B cell (primary cell): ENCODE results near the gene IPO11. TPM values are rescaled to one million over a fixed set of nuclear protein-coding genes. Genes with fewer than 3 reads are reported as not detected.

Source experiments
- ATAC-seq: fragments of 200-7000 bp; cut with Tn5 transposase; one replicate; pipeline ENCODE4 v1.10.0; 2021; ENCODE audit warnings: low read depth, mild to moderate bottlenecking, moderate number of reproducible peaks, moderate library complexity
- CTCF ChIA-PET: fragments of 350-600 bp; sonication (Branson Sonifier 250); formaldehyde crosslinking; loops from one replicate; lab custom pipeline; 2021; ENCODE audit warnings: antibody characterized with exemption, inconsistent platforms; lab: Charles Lee
- POLR2A ChIA-PET: fragments of 350-600 bp; sonication (Branson Sonifier 250); formaldehyde crosslinking; loops from one replicate; lab custom pipeline; 2021; ENCODE audit warnings: antibody characterized with exemption; lab: Charles Lee
- DNase-seq: peaks from one replicate; pipeline ENCODE4 v3.0.0; 2013
- H2AFZ ChIP-seq: 2 replicates; pipeline ENCODE4 v1.6.1; 2012; ENCODE audit warnings: mild to moderate bottlenecking, low read depth, low read length; ENCODE audit not compliant: insufficient read depth, poor library complexity, severe bottlenecking
- H3K27ac ChIP-seq, 2 donors: 1 replicate in 1 of 2; 2 replicates in 1 of 2; pipeline ENCODE4 v1.5.1; 2012 to 2013; ENCODE audit warnings: low read length in 2 of 2, mild to moderate bottlenecking in 2 of 2, moderate library complexity in 1 of 2
- H3K27me3 ChIP-seq, 4 experiments: fragments of 200-600 bp in 1 of 4; sonication (generic) in 1 of 4; replicated peaks in 1 of 4; 1 replicate in 2 of 4; 2 replicates in 2 of 4; pipeline versions ENCODE4 v1.6.1 to v1.7.0; 2013 to 2016; ENCODE audit warnings: low read length in 3 of 4, mild to moderate bottlenecking in 2 of 4, mixed read lengths in 1 of 4, moderate library complexity in 1 of 4; ENCODE audit not compliant: insufficient read depth in 4 of 4, control insufficient read depth in 3 of 4; ENCODE audit errors: control extremely low read depth in 1 of 4
- H3K36me3 ChIP-seq, 2 experiments: replicated peaks in 1 of 2; 1 replicate in 1 of 2; 2 replicates in 1 of 2; pipeline versions ENCODE4 v1.6.1 to v1.7.1; 2013; ENCODE audit warnings: low read length in 1 of 2; ENCODE audit not compliant: insufficient read depth in 2 of 2, control insufficient read depth in 1 of 2; ENCODE audit errors: control extremely low read depth in 1 of 2, extremely low read depth in 1 of 2
- H3K4me1 ChIP-seq, 2 donors: fragments of 200-600 bp in 1 of 2; sonication (generic) in 1 of 2; 1 replicate in 1 of 2; 2 replicates in 1 of 2; pipeline versions ENCODE4 v1.5.1 to v1.6.1; 2013 to 2017; ENCODE audit warnings: low read length in 2 of 2; ENCODE audit not compliant: control insufficient read depth in 2 of 2, insufficient read depth in 2 of 2
- H3K4me2 ChIP-seq: replicated peaks from 2 replicates; pipeline ENCODE3; 2012; ENCODE audit warnings: mild to moderate bottlenecking, low read depth, low read length; ENCODE audit not compliant: poor library complexity, severe bottlenecking
- H3K4me3 ChIP-seq, 5 experiments: fragments of 200-600 bp in 1 of 5; sonication (generic) in 1 of 5; 1 replicate in 3 of 5; 2 replicates in 2 of 5; pipeline versions ENCODE4 v1.5.1 to v1.7.0; 2011 to 2016; ENCODE audit warnings: low read length in 4 of 5, mild to moderate bottlenecking in 4 of 5, low read depth in 2 of 5, control low read depth in 1 of 5, moderate library complexity in 1 of 5; ENCODE audit not compliant: insufficient read depth in 1 of 5; ENCODE audit errors: control extremely low read depth in 1 of 5, extremely low read depth in 1 of 5
- H3K79me2 ChIP-seq: fragments of 200-600 bp; sonication (generic); one replicate; pipeline ENCODE4 v1.6.0; 2016; ENCODE audit warnings: low read length; ENCODE audit not compliant: control insufficient read depth, insufficient read depth
- H3K9ac ChIP-seq: fragments of 200-600 bp; sonication (generic); 2 replicates; pipeline ENCODE4 v1.6.1; 2017; ENCODE audit warnings: mild to moderate bottlenecking, low read length, moderate library complexity
- H3K9me3 ChIP-seq, 3 donors: one replicate each; pipeline versions ENCODE4 v1.6.1 to v1.7.1; 2013; ENCODE audit warnings: low read length in 2 of 3; ENCODE audit not compliant: control insufficient read depth in 2 of 3, insufficient read depth in 1 of 3; ENCODE audit errors: control extremely low read depth in 1 of 3
- H4K20me1 ChIP-seq: 2 replicates; pipeline ENCODE4 v1.6.0; 2012; ENCODE audit warnings: mild to moderate bottlenecking, low read length; ENCODE audit not compliant: insufficient read depth, control insufficient read depth, poor library complexity, severe bottlenecking
- H3K27ac Mint-ChIP-seq: one replicate; pipeline ENCODE4 v1.8.0; 2021; ENCODE audit warnings: mixed read lengths
- H3K27me3 Mint-ChIP-seq: one replicate; pipeline ENCODE4 v1.8.0; 2021; ENCODE audit warnings: mixed read lengths
- H3K4me1 Mint-ChIP-seq: one replicate; pipeline ENCODE4 v1.8.0; 2021; ENCODE audit warnings: mixed read lengths
- H3K4me3 Mint-ChIP-seq: one replicate; pipeline ENCODE4 v1.8.0; 2021; ENCODE audit warnings: mixed read lengths
- H3K9me3 Mint-ChIP-seq: one replicate; pipeline ENCODE4 v1.8.0; 2022; ENCODE audit warnings: mixed read lengths; ENCODE audit not compliant: insufficient read depth
- EZH2 ChIP-seq: IDR thresholded peaks from 2 replicates; pipeline ENCODE4 v1.6.1; 2012; ENCODE audit warnings: borderline replicate concordance, low read depth, mild to moderate bottlenecking, moderate library complexity, low read length; ENCODE audit not compliant: insufficient read depth, poor library complexity, severe bottlenecking
- WGBS: methylation state at CpG from one replicate; pipeline ENCODE4 v1.1.5; 2013; ENCODE audit warnings: missing lambda C conversion rate; ENCODE audit not compliant: insufficient coverage; 5-methylcytosine and 5-hydroxymethylcytosine counted together
- intact Hi-C: fragments of 100-400 bp; cut with micrococcal nuclease; formaldehyde crosslinking; loops from one replicate; pipeline ENCODE4 v1.10.0; 2022
- polyA plus RNA-seq: library from polyadenylated mRNA; depleted of rRNA; stranded (reverse); fragments of >200 nt; gene quantifications from 2 replicates; pipeline ENCODE4 v1.2.3, GENCODE V29; 2012
- total RNA-seq, 2 donors: library from RNA; stranded (reverse); fragments of 120-200 nt in 1 of 2; gene quantifications; 1 replicate in 1 of 2; 2 replicates in 1 of 2; pipeline versions ENCODE4 v1.2.3 to v1.2.4, GENCODE V29; 2013 to 2022
- TF ChIP-seq, protein P1 (sequence below): fragments of 200-600 bp; IDR thresholded peaks from one replicate; pipeline ENCODE4 v1.8.0; 2022; ENCODE audit warnings: antibody characterized with exemption, mild to moderate bottlenecking

The IPO11 gene
- total and polyA plus RNA-seq, 2 donors (not counting 1 experiment from before 2014, with no cell fraction given) = 3.8 to 37.4 TPM

- Mint-ChIP-seq H3K4me3 (no peak overlapping the region), H3K9me3 (no peaks in the 10 kb centered on the region), H3K27ac (no peak overlapping the region), H3K4me1 (no peaks in the 10 kb centered on the region), H3K27me3 (no peaks in the 10 kb centered on the region)
- H2AFZ ChIP-seq = no peak overlapping the region
- H3K9ac ChIP-seq = no peak overlapping the region
- CTCF ChIA-PET = no interaction called here
- 100% methylated on average over 1 of the region's 6 CpGs for WGBS
- TF ChIP-seq, protein P1, sequence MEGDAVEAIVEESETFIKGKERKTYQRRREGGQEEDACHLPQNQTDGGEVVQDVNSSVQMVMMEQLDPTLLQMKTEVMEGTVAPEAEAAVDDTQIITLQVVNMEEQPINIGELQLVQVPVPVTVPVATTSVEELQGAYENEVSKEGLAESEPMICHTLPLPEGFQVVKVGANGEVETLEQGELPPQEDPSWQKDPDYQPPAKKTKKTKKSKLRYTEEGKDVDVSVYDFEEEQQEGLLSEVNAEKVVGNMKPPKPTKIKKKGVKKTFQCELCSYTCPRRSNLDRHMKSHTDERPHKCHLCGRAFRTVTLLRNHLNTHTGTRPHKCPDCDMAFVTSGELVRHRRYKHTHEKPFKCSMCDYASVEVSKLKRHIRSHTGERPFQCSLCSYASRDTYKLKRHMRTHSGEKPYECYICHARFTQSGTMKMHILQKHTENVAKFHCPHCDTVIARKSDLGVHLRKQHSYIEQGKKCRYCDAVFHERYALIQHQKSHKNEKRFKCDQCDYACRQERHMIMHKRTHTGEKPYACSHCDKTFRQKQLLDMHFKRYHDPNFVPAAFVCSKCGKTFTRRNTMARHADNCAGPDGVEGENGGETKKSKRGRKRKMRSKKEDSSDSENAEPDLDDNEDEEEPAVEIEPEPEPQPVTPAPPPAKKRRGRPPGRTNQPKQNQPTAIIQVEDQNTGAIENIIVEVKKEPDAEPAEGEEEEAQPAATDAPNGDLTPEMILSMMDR = no peak
- no peak for TF ChIP-seq EZH2
- no peak overlapping the region for H3K4me3 ChIP-seq
- no peaks in the 10 kb centered on the region for H4K20me1 ChIP-seq
- no peak overlapping the region for H3K4me2 ChIP-seq
- DNase-seq (no peak), ATAC-seq (no peak)
- H3K27ac ChIP-seq = no peak overlapping the region
- intact Hi-C loops = no loop called here
- no peaks in the 10 kb centered on the region for H3K27me3 ChIP-seq
- H3K79me2 ChIP-seq = peaks cover 4% of the 10 kb centered on the region
- H3K9me3 ChIP-seq = no peaks in the 10 kb centered on the region
- POLR2A ChIA-PET = no interaction called here
- peaks cover 6 to 27% of the 10 kb centered on the region in 2 experiments for H3K36me3 ChIP-seq
- no peaks in the 10 kb centered on the region for H3K4me1 ChIP-seq
These were observed 53.7 kb downstream of the IPO11 start for GRCh38 chr5:62465985-62466925.

DNA sequence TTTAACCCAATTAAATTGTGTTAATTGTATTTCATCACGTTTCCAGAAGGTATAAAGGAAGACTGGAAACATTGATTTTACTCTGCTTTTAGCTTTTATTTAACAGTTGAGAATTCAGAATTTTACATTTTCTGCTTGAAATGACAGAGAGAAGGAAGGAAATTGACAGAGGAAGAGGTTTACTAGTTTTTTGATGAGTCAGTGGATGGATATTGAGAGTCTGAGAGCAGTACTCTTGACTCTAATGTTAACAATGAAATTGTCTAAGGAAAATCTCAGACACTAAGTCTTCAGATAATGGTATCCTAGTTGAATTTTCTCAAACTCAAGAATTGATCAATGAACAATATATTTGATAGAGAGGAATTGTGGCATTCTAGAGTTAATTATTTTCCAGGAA, 60.6 kb downstream of the IPO11 start:
- intact Hi-C loops = no loop called here
- DNase-seq = no peak

More for the DNA sequence above, 60.6 kb downstream of the IPO11 start:
- WGBS = no CpG with 5 or more reads among the region's 1 CpG
- no peak for TF ChIP-seq EZH2
- TF ChIP-seq, protein P1 = no peak
- Histone ChIP-seq H2AFZ (no peak overlapping the region), H3K79me2 (no peaks in the 10 kb centered on the region), H3K4me1 (no peaks in the 10 kb centered on the region), H3K9ac (no peak overlapping the region), H4K20me1 (no peaks in the 10 kb centered on the region), H3K27me3 (no peaks in the 10 kb centered on the region), H3K27ac (no peak overlapping the region), H3K9me3 (no peaks in the 10 kb centered on the region), H3K36me3 (peaks cover 9 to 14% of the 10 kb centered on the region in 2 experiments), H3K4me2 (no peak overlapping the region), H3K4me3 (no peak overlapping the region)
- ChIA-PET POLR2A (no interaction called here), CTCF (interaction anchor here (1.9 kb wide), 1 partner anchor 13 kb away, joined by 6 read pairs; no protein-coding TSS in a partner anchor)
- Mint-ChIP-seq H3K9me3 (no peaks in the 10 kb centered on the region), H3K4me3 (no peak overlapping the region), H3K27me3 (no peaks in the 10 kb centered on the region), H3K4me1 (no peaks in the 10 kb centered on the region), H3K27ac (no peak overlapping the region)
- no peak for ATAC-seq
